PFSK-1 (cell line): ENCODE measurements around the gene BMAL1.

Experiments
- FOXP2 ChIP-seq: optimal IDR thresholded peaks from 2 replicates; pipeline ENCODE3; 2011; ENCODE audit warnings: borderline replicate concordance, control low read depth, inconsistent platforms; ENCODE audit not compliant: insufficient read depth; ENCODE audit errors: extremely low read length, extremely low read depth
- POLR2AphosphoS5 ChIP-seq: IDR thresholded peaks from 2 replicates; pipeline ENCODE4 v1.6.1; 2012; ENCODE audit warnings: low read depth, mild to moderate bottlenecking, control low read depth, low read length, moderate library complexity
- SIN3A ChIP-seq: IDR thresholded peaks from 2 replicates; pipeline ENCODE4 v1.6.1; 2012; ENCODE audit warnings: mild to moderate bottlenecking, low read length, moderate library complexity, borderline replicate concordance; ENCODE audit not compliant: insufficient read depth
- TAF1 ChIP-seq: IDR thresholded peaks from 2 replicates; pipeline ENCODE4 v1.6.1; 2012; ENCODE audit warnings: low read length, control low read depth, borderline replicate concordance; ENCODE audit not compliant: insufficient read depth
- TF ChIP-seq, protein P1 (sequence below), 2 experiments: IDR thresholded peaks; 2 replicates each; pipeline versions ENCODE4 v1.6.1 to v1.8.0; 2011 to 2012; ENCODE audit warnings: low read depth in 2 of 2, low read length in 2 of 2, control low read depth in 1 of 2, inconsistent platforms in 1 of 2, mild to moderate bottlenecking in 1 of 2, moderate library complexity in 1 of 2; ENCODE audit not compliant: insufficient read depth in 1 of 2

The BMAL1 gene

DNA sequence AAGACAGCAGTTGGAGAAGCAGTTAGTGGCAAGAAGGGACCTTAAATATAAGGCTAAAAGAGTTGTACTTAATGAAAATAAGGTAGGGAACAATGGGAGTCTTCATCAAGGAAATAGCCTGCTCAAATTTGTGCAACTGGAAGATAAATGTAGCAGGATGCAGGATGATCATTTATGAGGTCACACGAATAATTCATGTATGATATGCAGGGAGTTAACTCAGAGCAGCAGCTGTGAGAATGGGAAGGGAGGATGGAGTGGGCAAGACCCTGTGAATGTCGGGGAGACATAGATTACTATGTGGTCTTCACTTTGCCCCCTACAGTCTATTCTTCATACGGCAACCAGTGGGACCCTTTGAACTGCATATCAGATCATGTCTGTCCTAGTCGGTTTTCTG is 25.2 kb upstream of the BMAL1 start:
- TF ChIP-seq, protein P1, sequence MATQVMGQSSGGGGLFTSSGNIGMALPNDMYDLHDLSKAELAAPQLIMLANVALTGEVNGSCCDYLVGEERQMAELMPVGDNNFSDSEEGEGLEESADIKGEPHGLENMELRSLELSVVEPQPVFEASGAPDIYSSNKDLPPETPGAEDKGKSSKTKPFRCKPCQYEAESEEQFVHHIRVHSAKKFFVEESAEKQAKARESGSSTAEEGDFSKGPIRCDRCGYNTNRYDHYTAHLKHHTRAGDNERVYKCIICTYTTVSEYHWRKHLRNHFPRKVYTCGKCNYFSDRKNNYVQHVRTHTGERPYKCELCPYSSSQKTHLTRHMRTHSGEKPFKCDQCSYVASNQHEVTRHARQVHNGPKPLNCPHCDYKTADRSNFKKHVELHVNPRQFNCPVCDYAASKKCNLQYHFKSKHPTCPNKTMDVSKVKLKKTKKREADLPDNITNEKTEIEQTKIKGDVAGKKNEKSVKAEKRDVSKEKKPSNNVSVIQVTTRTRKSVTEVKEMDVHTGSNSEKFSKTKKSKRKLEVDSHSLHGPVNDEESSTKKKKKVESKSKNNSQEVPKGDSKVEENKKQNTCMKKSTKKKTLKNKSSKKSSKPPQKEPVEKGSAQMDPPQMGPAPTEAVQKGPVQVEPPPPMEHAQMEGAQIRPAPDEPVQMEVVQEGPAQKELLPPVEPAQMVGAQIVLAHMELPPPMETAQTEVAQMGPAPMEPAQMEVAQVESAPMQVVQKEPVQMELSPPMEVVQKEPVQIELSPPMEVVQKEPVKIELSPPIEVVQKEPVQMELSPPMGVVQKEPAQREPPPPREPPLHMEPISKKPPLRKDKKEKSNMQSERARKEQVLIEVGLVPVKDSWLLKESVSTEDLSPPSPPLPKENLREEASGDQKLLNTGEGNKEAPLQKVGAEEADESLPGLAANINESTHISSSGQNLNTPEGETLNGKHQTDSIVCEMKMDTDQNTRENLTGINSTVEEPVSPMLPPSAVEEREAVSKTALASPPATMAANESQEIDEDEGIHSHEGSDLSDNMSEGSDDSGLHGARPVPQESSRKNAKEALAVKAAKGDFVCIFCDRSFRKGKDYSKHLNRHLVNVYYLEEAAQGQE (IDR thresholded peaks at IDR 0.05; ENCODE audit: insufficient read depth in 1 of 2, low read depth in 2 of 2, low read length in 2 of 2) = no peak
- TF ChIP-seq POLR2AphosphoS5 = no peak

DNA sequence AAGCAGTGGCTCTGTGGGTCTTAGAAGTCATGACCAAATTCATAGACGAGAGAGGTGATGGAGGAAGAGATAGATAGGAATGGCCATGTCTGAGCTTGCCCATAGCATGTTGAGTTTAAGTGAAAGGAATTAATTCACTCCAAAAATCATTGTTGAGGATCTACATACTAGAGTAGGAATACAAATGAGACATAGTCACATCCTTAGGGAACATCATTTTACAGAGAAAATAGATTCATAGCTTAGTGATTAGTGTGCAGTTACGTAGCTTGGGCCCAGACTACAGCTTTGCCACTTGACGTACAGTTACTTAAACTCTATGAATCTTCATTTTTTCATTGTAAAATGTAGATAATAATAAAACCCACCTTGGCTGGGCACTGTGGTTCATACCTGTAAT is 21.4 kb upstream of the BMAL1 start:
- TF ChIP-seq SIN3A (no peak), FOXP2 (no peak)
- TF ChIP-seq, protein P1 (IDR thresholded peaks at IDR 0.05; ENCODE audit: insufficient read depth in 1 of 2, low read depth in 2 of 2, low read length in 2 of 2) = no peak

DNA sequence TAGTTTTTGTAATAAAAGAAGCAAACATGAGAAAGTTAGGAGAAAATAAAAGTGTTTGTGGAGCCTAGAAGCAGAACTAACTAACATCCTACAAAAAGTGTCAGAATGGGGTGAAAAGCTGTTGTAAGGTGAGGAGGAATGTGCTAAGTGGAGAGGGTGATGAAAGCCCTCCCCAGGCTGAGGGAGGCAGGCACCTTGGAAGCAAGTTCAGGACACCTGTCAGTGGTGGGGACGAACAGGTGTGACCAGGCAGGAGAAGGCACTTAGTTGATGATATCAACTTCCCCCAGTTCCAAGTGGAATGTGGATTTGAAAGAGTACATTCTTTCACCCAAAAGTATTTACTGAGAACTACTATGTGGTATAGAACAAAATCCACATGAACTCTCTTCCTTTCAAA is 18.7 kb upstream of the BMAL1 start:
- TF ChIP-seq, protein P1 (IDR thresholded peaks at IDR 0.05; ENCODE audit: insufficient read depth in 1 of 2, low read depth in 2 of 2, low read length in 2 of 2) = no peak
- TF ChIP-seq FOXP2 (no peak), TAF1 (no peak), SIN3A (no peak), POLR2AphosphoS5 (no peak)

DNA sequence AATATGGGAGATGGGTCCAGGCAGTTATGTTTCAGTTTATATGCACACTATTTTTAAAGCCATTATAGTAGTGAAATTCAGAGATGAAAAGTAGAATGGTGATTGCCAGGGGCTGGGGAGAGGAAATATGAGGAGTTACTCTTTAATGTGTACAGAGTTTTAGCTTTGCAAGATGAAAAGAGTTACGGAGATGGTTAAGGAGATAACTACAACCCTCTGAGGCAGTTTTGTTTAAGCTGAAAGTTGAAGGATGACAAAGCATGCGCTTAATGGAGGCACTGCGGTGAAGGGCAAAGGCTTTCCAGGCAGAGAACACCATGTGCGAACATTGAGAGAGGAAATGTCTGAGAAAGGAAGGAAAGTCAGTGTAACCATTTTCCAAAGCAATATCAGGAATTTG is 18.2 kb upstream of the BMAL1 start:
- TF ChIP-seq FOXP2 = no peak
- TF ChIP-seq TAF1 = no peak
- TF ChIP-seq SIN3A = no peak
- TF ChIP-seq, protein P1 (IDR thresholded peaks at IDR 0.05; ENCODE audit: insufficient read depth in 1 of 2, low read depth in 2 of 2, low read length in 2 of 2) = no peak
- no peak for TF ChIP-seq POLR2AphosphoS5

DNA sequence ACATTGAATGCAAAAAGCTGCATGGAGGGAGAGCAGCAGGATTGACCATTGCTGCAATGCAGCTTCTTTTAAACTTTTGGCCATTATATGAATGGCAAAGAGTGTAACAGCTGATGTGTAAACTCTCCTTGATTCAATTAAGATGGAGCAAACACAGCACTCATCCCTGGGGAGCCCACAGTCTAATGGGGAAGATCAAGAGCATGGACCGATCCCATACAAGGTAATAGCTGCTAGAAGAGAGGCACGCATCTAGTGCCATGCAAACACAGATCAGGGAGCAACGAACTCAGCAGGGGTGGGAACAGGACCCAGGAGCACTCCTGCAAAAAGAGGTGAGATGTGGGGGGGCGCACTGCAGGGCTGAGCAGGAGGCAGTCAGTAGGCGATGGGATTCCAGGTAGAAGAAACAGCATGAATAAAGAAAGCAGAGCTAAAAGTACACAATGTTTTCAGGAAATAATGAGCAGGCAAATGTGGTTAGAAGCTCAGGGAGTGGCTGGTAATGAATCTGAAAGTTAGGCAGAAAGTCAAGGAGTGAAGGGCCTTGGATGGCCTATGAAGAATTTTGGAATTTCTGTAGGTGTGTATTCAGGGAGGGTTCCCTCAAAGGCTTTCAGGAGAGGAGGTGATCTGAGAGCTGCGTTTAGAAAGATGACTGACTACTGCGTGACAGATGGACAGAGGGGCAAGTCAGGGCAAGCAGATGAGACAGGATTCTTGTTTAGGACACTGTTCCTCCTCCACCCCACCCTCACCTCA is 17.2 kb upstream of the BMAL1 start:
- TF ChIP-seq, protein P1 (IDR thresholded peaks at IDR 0.05; ENCODE audit: insufficient read depth in 1 of 2, low read depth in 2 of 2, low read length in 2 of 2) = no peak
- no peak for TF ChIP-seq SIN3A
- no peak for TF ChIP-seq TAF1
- no peak for TF ChIP-seq POLR2AphosphoS5
- no peak for TF ChIP-seq FOXP2
